Adrenal gland (tissue), 5 donors: ENCODE data around the gene AZU1.

ENCODE experiments used
- POLR2A ChIP-seq, 2 donors: fragments of 450-650 bp; IDR thresholded peaks; one replicate each; pipeline ENCODE4 v1.6.1; 2017; ENCODE audit warnings: antibody characterized with exemption in 2 of 2, mild to moderate bottlenecking in 2 of 2, moderate library complexity in 1 of 2
- TF ChIP-seq, protein P1 (sequence below), 6 experiments: fragments of 450-650 bp in 4 of 6; fragments of 200-600 bp in 2 of 6; sonication (generic) in 1 of 6; IDR thresholded peaks; 1 replicate in 5 of 6; 2 replicates in 1 of 6; pipeline versions ENCODE4 v1.5.1 to v1.8.0; 2016 to 2021; ENCODE audit warnings: antibody characterized with exemption in 6 of 6, mild to moderate bottlenecking in 2 of 6, moderate library complexity in 1 of 6
- donor health status: DM: no; HTN: no; CAD: no.

- TF ChIP-seq POLR2A (IDR thresholded peaks at IDR 0.05): no peak
- TF ChIP-seq, protein P1, sequence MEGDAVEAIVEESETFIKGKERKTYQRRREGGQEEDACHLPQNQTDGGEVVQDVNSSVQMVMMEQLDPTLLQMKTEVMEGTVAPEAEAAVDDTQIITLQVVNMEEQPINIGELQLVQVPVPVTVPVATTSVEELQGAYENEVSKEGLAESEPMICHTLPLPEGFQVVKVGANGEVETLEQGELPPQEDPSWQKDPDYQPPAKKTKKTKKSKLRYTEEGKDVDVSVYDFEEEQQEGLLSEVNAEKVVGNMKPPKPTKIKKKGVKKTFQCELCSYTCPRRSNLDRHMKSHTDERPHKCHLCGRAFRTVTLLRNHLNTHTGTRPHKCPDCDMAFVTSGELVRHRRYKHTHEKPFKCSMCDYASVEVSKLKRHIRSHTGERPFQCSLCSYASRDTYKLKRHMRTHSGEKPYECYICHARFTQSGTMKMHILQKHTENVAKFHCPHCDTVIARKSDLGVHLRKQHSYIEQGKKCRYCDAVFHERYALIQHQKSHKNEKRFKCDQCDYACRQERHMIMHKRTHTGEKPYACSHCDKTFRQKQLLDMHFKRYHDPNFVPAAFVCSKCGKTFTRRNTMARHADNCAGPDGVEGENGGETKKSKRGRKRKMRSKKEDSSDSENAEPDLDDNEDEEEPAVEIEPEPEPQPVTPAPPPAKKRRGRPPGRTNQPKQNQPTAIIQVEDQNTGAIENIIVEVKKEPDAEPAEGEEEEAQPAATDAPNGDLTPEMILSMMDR (IDR thresholded peaks at IDR 0.05): no peak
These were observed 19.8 kb upstream of the AZU1 start for GRCh38 chr19:807627-808422.
